Progenitor cell of endocrine pancreas (in vitro differentiated cells): ENCODE measurements around the gene FLNC. TPM values are rescaled to one million over a fixed set of nuclear protein-coding genes. Genes with fewer than 3 reads are reported as not detected.

Experiments
- DNase-seq: peaks from one replicate; pipeline ENCODE4 v3.0.0; 2021; ENCODE audit warnings: low spot score; ENCODE audit not compliant: unreplicated experiment
- H3K27ac Mint-ChIP-seq: 2 replicates; pipeline ENCODE4 v1.8.0; 2021; ENCODE audit warnings: mild to moderate bottlenecking, moderate library complexity, mixed read lengths
- H3K27me3 Mint-ChIP-seq: 2 replicates; pipeline ENCODE4 v1.8.0; 2021; ENCODE audit warnings: mixed read lengths
- H3K36me3 Mint-ChIP-seq: 2 replicates; pipeline ENCODE4 v1.8.0; 2022; ENCODE audit warnings: mixed read lengths; ENCODE audit not compliant: insufficient read depth
- H3K4me1 Mint-ChIP-seq: 2 replicates; pipeline ENCODE4 v1.8.0; 2021; ENCODE audit warnings: low read depth, mixed read lengths
- H3K4me3 Mint-ChIP-seq: 2 replicates; pipeline ENCODE4 v1.8.0; 2021; ENCODE audit warnings: low read depth, mild to moderate bottlenecking, moderate library complexity, mixed read lengths
- H3K9me3 Mint-ChIP-seq: 2 replicates; pipeline ENCODE4 v1.8.0; 2021; ENCODE audit warnings: low read depth, mixed read lengths
- total RNA-seq: library from RNA; stranded (reverse); gene quantifications from 2 replicates; pipeline ENCODE4 v1.2.1, GENCODE V29; 2021
- TF ChIP-seq, protein P1 (sequence below): fragments of 200-600 bp; sonication (generic); IDR thresholded peaks from one replicate; pipeline ENCODE4 v1.5.0; 2021; ENCODE audit warnings: antibody characterized with exemption, mild to moderate bottlenecking; ENCODE audit not compliant: unreplicated experiment

The FLNC gene
- total RNA-seq, 1 donor from 2014 or later, result 6.9 TPM

DNA sequence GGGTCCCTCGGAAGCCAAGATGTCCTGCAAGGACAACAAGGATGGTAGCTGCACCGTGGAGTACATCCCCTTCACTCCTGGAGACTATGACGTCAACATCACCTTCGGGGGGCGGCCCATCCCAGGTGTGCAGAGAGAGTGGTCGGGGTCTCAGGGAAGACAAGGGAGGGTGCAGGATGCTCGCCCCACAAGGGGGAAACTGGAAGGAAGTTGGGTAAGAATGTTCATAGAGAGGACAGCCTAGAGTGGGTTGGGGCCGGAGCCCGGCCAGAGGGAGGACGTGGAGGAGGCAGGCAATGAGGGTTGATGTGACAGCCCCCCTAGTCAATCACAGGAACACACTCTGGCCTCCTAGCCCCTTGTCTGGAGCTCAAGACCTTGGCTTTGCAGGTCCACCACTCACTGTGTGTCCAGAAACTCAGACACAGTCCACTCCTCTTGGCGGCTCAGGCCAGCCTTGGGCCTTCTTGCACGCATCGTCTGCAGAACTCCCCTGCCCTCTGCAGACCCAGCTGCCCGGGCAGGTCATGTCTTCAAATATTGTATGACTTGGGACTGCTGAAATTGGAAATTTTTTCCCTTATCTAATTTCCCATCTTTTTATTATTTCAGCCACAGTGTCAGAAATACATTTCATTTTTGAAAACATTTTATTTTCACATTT, 16.7 kb downstream of the FLNC start:
- Mint-ChIP-seq H3K36me3 (no peaks in the 10 kb centered on the region), H3K27me3 (peaks cover 2% of the 10 kb centered on the region)

DNA sequence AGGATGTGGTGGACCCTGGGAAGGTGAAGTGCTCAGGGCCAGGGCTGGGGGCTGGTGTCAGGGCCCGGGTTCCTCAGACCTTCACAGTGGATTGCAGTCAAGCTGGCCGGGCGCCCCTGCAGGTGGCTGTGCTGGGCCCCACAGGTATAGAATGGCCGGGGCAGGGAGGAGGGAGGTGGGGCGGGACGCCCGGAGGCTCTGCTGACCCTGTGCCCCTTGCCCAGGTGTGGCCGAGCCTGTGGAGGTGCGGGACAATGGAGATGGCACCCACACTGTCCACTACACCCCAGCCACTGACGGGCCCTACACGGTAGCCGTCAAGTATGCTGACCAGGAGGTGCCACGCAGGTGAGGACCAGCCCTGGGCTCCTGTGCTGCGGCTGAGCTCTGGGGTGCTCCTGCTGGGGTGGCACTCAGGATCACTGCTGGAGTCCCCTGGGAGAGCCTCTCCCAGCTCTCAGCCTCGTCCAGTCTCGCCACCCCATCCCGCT, 17.6 kb downstream of the FLNC start:
- no peak for DNase-seq
- H3K9me3 Mint-ChIP-seq, result no peaks in the 10 kb centered on the region
- H3K27me3 Mint-ChIP-seq, result peaks cover 2% of the 10 kb centered on the region
- no peaks in the 10 kb centered on the region for H3K4me1 Mint-ChIP-seq
- H3K36me3 Mint-ChIP-seq, result no peaks in the 10 kb centered on the region
- H3K27ac Mint-ChIP-seq, result no peak overlapping the region
- TF ChIP-seq, protein P1, sequence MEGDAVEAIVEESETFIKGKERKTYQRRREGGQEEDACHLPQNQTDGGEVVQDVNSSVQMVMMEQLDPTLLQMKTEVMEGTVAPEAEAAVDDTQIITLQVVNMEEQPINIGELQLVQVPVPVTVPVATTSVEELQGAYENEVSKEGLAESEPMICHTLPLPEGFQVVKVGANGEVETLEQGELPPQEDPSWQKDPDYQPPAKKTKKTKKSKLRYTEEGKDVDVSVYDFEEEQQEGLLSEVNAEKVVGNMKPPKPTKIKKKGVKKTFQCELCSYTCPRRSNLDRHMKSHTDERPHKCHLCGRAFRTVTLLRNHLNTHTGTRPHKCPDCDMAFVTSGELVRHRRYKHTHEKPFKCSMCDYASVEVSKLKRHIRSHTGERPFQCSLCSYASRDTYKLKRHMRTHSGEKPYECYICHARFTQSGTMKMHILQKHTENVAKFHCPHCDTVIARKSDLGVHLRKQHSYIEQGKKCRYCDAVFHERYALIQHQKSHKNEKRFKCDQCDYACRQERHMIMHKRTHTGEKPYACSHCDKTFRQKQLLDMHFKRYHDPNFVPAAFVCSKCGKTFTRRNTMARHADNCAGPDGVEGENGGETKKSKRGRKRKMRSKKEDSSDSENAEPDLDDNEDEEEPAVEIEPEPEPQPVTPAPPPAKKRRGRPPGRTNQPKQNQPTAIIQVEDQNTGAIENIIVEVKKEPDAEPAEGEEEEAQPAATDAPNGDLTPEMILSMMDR, result no peak
- no peak overlapping the region for H3K4me3 Mint-ChIP-seq

More for the DNA sequence above, 16.7 kb downstream of the FLNC start:
- DNase-seq, result no peak
- TF ChIP-seq, protein P1, result no peak
- H3K9me3 Mint-ChIP-seq, result no peaks in the 10 kb centered on the region
- H3K4me3 Mint-ChIP-seq, result no peak overlapping the region
- no peaks in the 10 kb centered on the region for H3K4me1 Mint-ChIP-seq
- H3K27ac Mint-ChIP-seq, result no peak overlapping the region

DNA sequence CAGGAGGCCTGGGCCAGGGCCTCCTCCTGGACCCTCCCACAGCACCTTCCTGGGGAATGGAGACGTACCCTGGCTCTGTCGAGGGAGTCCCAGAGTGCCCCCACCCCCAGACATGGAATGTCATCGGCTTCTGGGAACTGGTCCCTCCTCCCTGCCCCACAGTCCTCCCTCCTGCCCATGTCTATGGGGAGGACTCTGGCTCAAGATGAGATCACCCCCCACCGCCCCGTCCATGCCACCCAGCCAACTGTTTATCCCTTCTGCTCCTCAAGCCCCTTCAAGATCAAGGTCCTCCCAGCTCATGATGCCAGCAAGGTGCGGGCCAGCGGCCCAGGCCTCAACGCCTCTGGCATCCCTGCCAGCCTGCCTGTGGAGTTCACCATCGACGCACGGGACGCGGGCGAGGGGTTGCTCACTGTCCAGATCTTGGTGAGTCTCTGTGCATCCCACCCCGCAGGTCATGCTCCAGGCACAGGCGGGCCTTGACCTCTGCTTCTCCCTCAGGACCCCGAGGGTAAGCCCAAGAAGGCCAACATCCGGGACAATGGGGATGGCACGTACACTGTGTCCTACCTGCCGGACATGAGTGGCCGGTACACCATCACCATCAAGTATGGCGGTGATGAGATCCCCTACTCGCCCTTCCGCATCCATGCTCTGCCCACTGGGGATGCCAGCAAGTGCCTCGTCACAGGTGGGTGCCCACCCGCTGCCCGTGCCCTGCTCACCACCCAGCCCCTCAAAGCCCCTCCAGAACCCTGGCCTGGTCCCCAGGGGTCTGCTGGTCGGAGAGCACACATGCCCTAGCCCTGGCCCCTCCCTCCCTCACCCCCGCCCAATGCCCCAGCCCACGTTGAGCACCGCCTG, 18.3 kb downstream of the FLNC start:
- Mint-ChIP-seq H3K4me3 (no peak overlapping the region), H3K27ac (no peak overlapping the region), H3K4me1 (no peaks in the 10 kb centered on the region), H3K36me3 (no peaks in the 10 kb centered on the region), H3K9me3 (no peaks in the 10 kb centered on the region), H3K27me3 (peaks cover 2% of the 10 kb centered on the region)
- no peak for DNase-seq
- TF ChIP-seq, protein P1, result no peak

DNA sequence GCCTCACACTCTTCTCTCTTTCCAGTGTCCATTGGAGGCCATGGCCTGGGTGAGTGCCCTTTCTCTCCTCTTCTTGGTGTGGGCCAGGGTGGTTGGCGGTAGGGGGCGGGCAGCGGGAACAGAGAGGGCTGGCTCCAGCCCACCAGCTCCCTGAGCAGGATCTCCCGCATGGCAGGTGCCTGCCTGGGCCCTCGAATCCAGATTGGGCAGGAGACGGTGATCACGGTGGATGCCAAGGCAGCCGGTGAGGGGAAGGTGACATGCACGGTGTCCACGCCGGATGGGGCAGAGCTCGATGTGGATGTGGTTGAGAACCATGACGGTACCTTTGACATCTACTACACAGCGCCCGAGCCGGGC, 18.9 kb downstream of the FLNC start:
- Mint-ChIP-seq H3K36me3 (no peaks in the 10 kb centered on the region), H3K27ac (no peak overlapping the region), H3K4me1 (no peaks in the 10 kb centered on the region), H3K9me3 (no peaks in the 10 kb centered on the region), H3K4me3 (no peak overlapping the region), H3K27me3 (peaks cover 2% of the 10 kb centered on the region)
- DNase-seq, result no peak
- TF ChIP-seq, protein P1, result no peak

DNA sequence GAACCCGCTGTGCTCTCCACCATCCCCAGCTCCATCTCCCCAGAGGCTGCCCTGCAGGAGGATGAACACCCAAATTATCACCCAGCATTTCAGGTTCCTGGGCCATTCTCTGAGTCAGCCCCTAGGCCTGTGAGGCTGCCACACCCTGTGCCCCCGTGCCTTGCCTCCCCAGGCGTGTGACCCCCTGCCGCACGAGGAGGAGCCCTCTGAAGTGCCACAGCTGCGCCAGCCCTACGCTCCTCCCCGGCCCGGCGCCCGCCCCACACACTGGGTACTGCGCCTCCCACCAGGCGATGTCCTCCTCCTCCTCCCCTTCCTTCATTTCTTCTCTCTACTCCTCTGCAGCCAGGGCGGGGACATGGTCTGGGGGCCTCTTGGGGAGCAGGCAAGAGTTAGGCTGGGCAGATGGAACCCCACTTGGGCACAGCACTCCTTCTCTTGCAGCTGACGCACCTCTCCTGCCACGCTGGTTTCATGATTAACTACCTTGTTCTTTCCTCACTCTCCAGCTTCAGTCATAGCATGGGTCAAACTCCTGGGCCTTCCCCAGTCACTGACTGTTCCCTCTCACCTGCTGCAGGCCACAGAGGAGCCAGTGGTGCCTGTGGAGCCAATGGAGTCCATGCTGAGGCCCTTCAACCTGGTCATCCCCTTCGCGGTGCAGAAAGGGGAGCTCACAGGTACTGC, 19.7 kb downstream of the FLNC start:
- DNase-seq, result no peak
- TF ChIP-seq, protein P1, result no peak
- no peaks in the 10 kb centered on the region for H3K4me1 Mint-ChIP-seq
- no peak overlapping the region for H3K4me3 Mint-ChIP-seq
- peaks cover 2% of the 10 kb centered on the region for H3K27me3 Mint-ChIP-seq
- no peaks in the 10 kb centered on the region for H3K36me3 Mint-ChIP-seq
- H3K27ac Mint-ChIP-seq, result no peak overlapping the region
- H3K9me3 Mint-ChIP-seq, result no peaks in the 10 kb centered on the region
